ENCODE data around the gene ZMYND8. TPM values are rescaled to one million over a fixed set of nuclear protein-coding genes. Genes with fewer than 3 reads are reported as not detected.

The ZMYND8 gene
- total RNA-seq, 1 experiment from 2014 or later: 107 TPM

DNA sequence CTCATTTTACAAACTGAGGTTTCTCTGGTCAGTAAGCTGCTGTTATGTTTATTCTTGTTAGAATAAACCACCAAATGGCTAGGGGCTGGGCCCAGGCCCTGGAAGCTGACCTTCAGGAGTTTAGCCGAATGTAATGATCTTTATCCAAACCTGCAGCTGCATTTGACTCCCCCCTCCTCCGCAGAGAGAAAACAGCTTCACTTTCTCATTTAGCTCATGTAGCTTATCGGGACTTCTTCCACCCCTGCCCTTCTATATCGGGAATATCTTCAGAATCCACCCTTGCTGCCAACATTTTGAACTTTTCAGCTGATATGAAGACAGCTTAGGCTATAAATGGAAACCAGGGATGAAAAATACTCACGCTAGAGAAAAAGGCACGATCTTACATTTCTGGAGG lies 102.6 kb downstream of the ZMYND8 start:
- intact Hi-C loops (cut with micrococcal nuclease; ENCODE audit: unreplicated experiment): no loop called here
- Histone ChIP-seq H4K20me1 (ENCODE audit: insufficient read depth) (peaks cover 45% of the 10 kb centered on the region), H3K4me1 (replicated peaks; ENCODE audit: insufficient read depth) (no peaks in the 10 kb centered on the region), H3K4me3 (no peak overlapping the region), H3K4me2 (no peak overlapping the region), H3K79me2 (ENCODE audit: low read depth) (peaks cover 17% of the 10 kb centered on the region; the same call in 1 of the 2 replicates), H2AFZ (no peak overlapping the region), H3K27ac (no peak overlapping the region), H3K36me3 (ENCODE audit: low read depth) (peaks cover 39% of the 10 kb centered on the region), H3K9me3 (ENCODE audit: insufficient read depth, low read depth) (no peaks in the 10 kb centered on the region), H3K27me3 (ENCODE audit: insufficient read depth, low read depth) (no peaks in the 10 kb centered on the region), H3F3A (ENCODE audit: insufficient read depth, low read depth) (peaks cover 52% of the 10 kb centered on the region), H3K9me2 (ENCODE audit: insufficient read depth) (no peaks in the 10 kb centered on the region)
- no TSS peak for BruUV-seq (replicated peaks)
- POLR2A ChIA-PET (ENCODE audit: unreplicated experiment): interaction anchor here (0.6 kb wide), 1 partner anchor 1801 kb away, joined by 5 read pairs; no protein-coding TSS in a partner anchor
- CTCF ChIA-PET: no interaction called here
- TF ChIP-seq EZH2 (IDR thresholded peaks at IDR 0.05; ENCODE audit: low read depth): no peak
- TF ChIP-seq CTCF (conservative IDR thresholded peaks at IDR 0.05): no peak
- no peak for DNase-seq

- no peak overlapping the region for H2AFZ ChIP-seq
- peaks cover 45% of the 10 kb centered on the region for H3K36me3 ChIP-seq (ENCODE audit: low read depth)
- TF ChIP-seq EZH2 (IDR thresholded peaks at IDR 0.05; ENCODE audit: low read depth): no peak
- TF ChIP-seq CTCF (conservative IDR thresholded peaks at IDR 0.05): no peak
- H3K4me3 ChIP-seq: no peak overlapping the region
- no peak overlapping the region for H3K27ac ChIP-seq
- H3K79me2 ChIP-seq (ENCODE audit: low read depth): peaks cover 12% of the 10 kb centered on the region; the same call in 1 of the 2 replicates
- no peak overlapping the region for H3K4me2 ChIP-seq
- intact Hi-C loops (cut with micrococcal nuclease; ENCODE audit: unreplicated experiment): no loop called here
- no peaks in the 10 kb centered on the region for H3K4me1 ChIP-seq (replicated peaks; ENCODE audit: insufficient read depth)
- H3K9me3 ChIP-seq (ENCODE audit: insufficient read depth, low read depth): no peaks in the 10 kb centered on the region
- POLR2A ChIA-PET (ENCODE audit: unreplicated experiment): no interaction called here
- H3K9me2 ChIP-seq (ENCODE audit: insufficient read depth): no peaks in the 10 kb centered on the region
- BruUV-seq (replicated peaks): no TSS peak
- H3F3A ChIP-seq (ENCODE audit: insufficient read depth, low read depth): peaks cover 50% of the 10 kb centered on the region
- no peaks in the 10 kb centered on the region for H3K27me3 ChIP-seq (ENCODE audit: insufficient read depth, low read depth)
- CTCF ChIA-PET: no interaction called here
- no peak for DNase-seq
- peaks cover 39% of the 10 kb centered on the region for H4K20me1 ChIP-seq (ENCODE audit: insufficient read depth)
These were observed 103.6 kb downstream of the ZMYND8 start for GRCh38 chr20:47252879-47253307.

- Histone ChIP-seq H3K4me1 (replicated peaks; ENCODE audit: insufficient read depth) (no peaks in the 10 kb centered on the region), H4K20me1 (ENCODE audit: insufficient read depth) (peaks cover 39% of the 10 kb centered on the region), H3K36me3 (ENCODE audit: low read depth) (peaks cover 52% of the 10 kb centered on the region), H3K27ac (no peak overlapping the region), H3K4me2 (no peak overlapping the region), H3K4me3 (no peak overlapping the region), H3F3A (ENCODE audit: insufficient read depth, low read depth) (peaks cover 42% of the 10 kb centered on the region), H3K79me2 (ENCODE audit: low read depth) (no peaks in the 10 kb centered on the region), H2AFZ (no peak overlapping the region), H3K9me2 (ENCODE audit: insufficient read depth) (no peaks in the 10 kb centered on the region), H3K27me3 (ENCODE audit: insufficient read depth, low read depth) (no peaks in the 10 kb centered on the region), H3K9me3 (ENCODE audit: insufficient read depth, low read depth) (no peaks in the 10 kb centered on the region)
- TF ChIP-seq EZH2 (IDR thresholded peaks at IDR 0.05; ENCODE audit: low read depth) (no peak), CTCF (conservative IDR thresholded peaks at IDR 0.05) (no peak)
- no peak for DNase-seq
- CTCF ChIA-PET: no interaction called here
- POLR2A ChIA-PET (ENCODE audit: unreplicated experiment): no interaction called here
- BruUV-seq (replicated peaks): no TSS peak
- intact Hi-C loops (cut with micrococcal nuclease; ENCODE audit: unreplicated experiment): no loop called here
These were observed 105.1 kb downstream of the ZMYND8 start for GRCh38 chr20:47251154-47252020.
